ENCODE data around the gene ADCY5.
A peak's percentile ranks its signal among the peaks of the same experiment; 100 is the strongest.

The ADCY5 gene

DNA sequence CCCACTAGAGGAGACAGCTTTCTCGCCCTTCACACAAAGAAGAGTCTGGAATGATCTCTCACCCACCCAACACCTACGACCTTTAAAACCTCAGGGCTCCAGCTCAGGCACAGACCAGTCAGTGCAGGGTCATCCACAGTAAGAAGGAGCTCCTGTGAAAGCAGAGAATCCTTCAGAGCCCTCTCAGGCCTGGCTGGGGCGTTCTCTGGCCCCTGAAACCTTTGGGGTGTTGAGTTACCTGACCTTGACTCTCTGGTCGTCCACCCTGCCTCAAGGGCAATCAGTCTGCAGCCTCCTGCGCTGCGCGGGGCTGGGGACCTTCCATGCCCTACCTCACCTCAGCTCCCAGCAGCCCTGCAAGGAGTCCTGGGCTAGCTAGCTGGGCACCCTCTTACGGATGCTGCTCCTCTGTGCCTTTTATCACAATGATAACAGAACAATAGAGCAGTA, 106.2 kb downstream of the ADCY5 start:
- no peak for DNase-seq (ENCODE audit: low read depth, low spot score)

DNA sequence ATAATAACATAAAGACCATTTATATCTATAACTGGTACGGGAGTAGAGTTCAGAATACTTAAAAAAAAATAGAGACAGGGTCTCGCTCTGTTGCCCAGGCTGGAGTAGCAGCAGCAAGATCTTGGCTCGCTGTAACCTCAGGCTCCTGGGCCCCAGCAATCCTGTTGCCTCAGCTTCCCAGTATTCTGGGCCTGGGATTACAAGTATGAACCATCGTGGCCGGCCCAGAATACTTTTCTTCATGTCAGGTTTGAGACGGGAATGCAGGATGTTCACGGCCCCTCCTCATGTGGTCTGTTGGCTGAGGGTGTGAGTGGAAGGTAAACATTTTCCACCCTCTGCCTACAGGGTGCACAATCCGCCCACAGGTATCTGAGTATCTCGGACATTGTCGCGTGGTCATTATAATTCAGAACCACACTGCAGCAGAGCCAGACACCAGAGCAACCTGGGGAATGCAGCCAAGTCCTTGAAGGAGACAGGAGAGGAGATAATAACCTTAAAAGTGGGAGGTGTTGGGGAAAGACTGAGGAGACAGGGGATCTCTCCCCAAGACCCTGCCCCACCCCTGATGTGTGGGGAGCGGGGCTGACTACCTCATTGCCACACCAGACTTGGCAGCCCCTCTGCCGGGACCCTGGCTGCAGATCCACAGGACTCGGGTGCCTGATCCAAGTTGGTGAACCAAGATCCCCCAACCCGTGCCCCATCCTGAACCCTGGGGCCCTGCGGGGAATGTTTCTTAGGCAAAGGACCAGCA, 106.8 kb downstream of the ADCY5 start:
- DNase-seq (ENCODE audit: low read depth, low spot score), result no peak

DNA sequence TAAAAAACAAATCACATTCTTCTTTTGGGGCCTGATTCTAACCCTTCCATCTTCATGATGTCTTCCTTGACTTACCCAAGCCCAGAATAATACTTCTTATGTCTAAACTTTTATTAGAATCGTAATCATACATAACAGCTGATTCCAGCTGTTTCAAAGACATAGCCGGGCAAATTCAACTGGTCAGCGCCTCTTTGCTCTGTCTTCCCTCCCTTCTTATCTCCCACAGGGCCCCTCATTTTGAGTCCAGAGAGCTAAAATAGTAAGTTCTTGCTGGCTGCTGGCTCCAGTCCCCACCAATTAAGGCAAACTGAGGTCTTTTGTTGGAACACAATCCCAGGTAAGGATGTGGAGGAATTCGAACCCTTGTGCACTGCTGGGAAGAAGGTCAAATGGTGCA, 108.6 kb downstream of the ADCY5 start:
- DNase-seq (ENCODE audit: low read depth, low spot score), result no peak

DNA sequence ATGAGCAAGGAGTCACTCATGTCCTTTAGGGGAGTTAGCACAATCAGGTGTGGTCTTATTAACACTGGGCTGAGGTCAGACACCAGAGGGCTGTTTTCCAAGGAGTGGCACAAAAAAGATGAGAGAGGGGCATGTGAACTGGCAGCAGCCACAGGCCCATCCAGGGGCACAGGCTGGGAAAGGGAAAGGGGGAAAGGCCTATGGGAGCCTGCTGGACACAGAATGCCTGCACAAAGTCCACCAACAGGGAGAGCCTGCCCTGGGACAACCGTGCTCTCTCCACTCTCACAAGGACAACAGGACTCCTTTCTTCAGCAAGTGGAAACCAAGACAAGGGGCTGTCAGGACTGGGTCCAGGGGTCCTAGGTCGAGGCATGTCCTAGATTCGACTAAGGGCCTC, 109.6 kb downstream of the ADCY5 start:
- no peak for DNase-seq (ENCODE audit: low read depth, low spot score)

DNA sequence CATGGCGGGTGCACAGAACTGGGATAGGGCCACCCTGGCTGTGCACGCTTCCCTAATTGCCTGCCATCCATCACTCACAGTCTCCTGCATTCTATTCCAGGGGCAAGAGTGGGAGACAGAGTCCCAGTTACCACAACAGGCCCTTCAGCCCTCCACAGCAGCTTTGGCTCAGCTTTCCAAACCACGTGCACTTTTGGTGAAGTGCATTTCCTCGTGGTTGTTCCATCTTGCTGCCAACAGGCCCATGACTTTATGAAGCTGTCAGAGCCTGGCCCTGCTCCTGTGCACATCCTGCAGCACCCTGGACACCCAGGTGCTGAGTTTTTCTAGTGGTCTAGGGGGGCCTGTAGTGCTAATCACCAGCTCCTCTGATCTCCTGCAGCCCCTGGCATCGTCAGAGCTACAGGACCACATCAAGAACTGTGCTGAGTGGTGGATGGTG, 110.2 kb downstream of the ADCY5 start:
- DNase-seq (ENCODE audit: low read depth, low spot score), result no peak

DNA sequence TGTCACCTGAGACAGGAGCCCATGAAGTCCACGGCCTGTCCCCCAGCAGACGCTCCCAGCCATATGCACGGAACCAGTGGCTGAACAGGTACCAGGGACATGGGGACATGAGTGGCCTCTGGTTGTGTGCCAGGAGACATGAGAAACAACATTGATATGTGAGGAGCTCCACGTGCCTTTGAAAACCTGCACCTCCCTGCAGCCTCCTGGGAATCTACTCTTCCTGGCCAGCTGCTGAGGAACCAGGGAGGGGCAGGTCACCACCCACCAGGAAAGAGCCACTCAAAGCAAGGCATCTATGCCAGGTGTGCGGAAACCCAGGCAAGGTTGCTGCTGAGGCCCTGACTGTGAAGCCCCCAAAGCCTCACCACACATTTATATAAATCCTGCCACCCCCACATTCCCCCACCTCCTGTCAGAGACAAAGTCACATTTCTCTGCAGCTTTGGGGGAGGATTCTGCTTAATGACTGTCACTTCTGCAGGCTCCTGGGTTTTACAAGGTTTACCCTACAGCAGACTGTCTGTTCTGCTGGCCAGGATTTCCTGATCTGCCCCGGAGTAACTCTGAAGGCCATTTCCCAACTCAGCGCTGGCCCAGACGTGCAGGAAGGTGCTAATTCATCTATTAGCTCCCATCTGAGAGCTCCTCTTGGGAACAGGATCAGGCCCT, 110.8 kb downstream of the ADCY5 start:
- no peak for DNase-seq (ENCODE audit: low read depth, low spot score)

DNA sequence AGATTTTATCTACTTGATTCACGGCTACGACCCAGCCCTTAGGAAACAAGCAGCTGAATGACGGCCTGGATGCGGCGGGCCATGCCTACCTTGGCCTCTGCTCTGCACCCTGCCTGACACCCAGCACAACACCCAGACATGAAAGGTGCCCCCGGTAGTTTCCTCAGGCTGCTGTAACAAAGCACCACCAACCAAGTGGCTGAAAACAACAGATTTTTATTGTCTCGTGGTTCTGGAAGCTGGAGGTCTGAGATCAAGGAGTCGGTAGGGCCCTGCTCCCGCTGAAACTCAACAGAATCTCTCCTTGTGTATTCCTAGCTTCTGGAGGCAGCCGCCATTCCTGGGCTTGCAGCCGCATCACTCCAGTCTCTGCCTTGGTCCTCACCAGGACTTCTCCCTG, 111.7 kb downstream of the ADCY5 start:
- no peak for DNase-seq (ENCODE audit: low read depth, low spot score)

DNA sequence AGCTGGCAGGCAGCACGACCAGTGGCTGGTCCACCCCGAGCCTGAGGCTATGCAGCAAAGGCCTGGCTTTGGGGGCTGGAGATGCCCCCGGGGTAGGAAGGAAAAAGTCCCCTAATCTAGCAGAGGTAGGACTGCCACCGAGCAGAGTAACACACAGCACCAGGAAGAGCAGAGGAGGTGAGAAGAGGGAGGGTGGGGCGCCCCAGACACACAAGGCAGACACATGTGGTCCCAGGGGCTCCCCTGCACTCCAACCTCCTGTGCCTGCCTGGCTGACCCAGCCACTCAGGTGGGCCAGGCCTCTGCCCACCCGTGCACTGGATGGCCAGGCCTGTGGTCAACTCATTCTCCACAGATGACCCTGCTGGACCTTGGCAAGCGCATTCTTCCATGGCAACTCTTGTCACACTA, 112.4 kb downstream of the ADCY5 start:
- DNase-seq (ENCODE audit: low read depth, low spot score), result no peak

DNA sequence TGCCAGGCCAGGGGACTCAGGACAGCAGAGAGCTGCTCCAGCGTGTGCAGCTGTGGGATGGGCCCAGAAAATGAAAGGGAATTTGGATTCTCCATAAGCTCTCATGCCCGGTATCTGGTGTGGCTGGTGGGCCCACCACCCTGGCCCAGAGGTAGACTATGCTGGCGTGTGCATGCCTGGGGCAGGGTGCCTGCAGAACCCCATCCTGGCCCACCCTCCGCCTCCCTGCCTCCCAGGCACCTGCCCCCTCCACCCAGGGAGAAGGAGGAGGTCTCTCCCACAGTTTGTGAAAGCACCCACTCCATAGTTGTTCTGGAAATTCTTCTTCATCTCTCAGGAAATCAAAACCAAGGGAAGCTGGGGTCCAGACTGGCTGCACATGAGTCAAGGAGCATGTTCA, 112.9 kb downstream of the ADCY5 start:
- no peak for DNase-seq (ENCODE audit: low read depth, low spot score)

DNA sequence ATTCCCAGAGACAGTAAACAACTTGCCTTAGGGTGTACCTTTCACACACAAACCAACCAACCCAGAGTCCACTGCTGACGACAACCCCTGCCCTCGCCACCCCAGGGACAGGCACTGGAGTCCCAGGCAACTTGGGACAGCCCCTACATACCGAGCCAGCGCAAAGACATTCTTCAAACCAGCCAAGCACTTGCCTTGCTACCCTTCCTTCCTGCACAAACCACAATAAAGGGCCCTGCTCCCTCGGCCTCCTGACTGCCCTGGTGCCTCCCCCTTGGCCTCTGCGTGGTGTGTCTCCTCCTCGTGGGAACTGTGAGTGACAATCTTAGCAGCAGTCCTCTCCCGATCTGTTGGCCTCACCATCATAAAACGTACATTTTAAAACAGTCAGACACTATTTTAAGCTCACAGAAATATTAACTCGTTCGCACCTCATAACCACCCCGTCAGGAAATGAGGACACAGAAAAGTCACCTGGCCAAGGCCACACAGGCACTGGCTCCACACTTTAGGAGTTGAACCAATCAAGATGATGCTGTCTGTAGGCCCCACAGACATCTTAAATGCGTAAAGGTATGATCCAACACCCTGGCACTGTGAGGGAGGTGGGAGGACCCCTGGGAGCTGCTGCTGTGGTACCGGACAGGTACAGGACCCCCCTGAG, 113.8 kb downstream of the ADCY5 start:
- no peak for DNase-seq (ENCODE audit: low read depth, low spot score)

DNA sequence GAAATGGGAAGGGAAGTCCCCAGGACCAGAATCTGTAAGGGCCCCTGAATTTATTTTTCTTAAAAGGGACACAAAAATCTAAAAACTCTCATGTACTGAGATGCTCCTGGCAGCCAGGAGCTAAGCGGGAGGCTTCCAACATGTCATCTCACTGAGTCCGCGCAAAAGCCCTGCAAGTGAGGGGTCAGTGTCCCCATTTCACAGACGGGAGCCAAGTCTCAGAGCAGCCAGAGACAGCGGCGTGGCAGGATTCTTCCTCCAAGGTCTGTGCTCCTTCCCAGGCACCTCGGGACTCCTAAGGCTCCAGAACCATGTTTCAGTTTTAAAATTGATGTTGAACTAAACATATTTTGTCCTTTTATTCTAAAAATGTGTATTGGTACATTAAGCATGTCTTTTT, 114.8 kb downstream of the ADCY5 start:
- no peak for DNase-seq (ENCODE audit: low read depth, low spot score)

DNA sequence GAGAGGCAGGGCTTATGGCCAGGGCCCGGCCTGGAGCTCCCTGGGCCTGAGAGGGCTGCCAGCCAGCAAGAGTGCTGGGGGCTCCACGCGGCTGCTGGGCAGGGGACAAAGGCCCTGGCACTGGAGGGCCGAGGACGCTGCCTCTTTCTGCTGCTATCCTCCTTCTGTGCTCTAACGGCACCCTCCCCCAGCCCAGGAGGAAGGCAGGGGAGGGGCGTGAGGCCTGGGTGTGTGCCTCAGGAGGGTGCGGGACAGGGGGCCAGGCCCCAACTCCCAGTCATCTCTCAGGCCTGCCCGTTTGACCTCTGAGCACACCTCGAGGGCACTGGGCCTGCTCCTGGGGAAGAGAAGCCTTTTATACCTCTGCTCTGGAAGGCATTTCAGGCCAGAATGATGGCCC, 115.5 kb downstream of the ADCY5 start:
- no peak for DNase-seq (ENCODE audit: low read depth, low spot score)

DNA sequence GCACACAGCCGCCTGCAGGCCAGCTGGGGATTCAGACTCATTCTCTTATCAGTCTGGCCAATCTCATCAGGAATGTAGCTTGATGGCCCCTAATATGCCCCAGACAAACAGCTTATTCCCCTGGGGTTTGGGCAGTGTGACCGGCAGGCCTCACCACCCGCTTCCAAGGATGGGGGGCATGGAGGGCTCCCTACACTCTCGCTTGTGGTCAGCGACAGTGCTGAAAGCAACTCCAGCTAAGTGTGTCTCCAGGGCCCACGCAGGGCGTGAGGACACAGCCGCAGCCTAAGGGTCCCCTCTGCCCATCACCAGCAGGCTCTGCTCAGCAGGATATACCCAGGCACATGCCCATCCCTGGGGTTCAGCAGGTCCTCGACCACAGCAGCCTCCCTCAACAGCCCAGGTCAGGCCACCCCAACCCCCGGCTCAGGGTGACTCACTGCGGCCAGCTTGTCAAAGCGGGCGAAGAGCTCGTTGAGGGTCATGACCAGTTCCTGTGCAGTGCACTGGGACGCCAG, 116.7 kb downstream of the ADCY5 start:
- no peak for DNase-seq (ENCODE audit: low read depth, low spot score)

DNA sequence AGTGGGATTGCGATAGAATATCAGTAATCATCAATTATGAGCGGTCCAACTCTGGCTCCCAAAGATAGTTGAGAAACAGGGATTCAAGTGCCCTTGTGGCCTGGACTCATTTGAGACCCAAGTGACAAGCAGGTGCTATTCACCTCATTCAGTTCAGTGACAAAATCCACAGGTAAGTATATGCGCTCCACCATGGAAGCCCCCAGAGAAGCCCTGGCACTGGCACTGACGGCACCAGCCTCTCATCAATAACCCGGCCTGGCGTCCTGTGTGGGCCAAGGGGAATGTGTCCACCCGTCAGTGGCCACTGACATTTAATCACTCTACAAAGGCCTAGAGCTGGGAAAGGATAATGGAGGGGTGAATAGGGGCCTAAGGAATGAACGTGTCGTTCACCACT, 117.2 kb downstream of the ADCY5 start:
- DNase-seq (ENCODE audit: low read depth, low spot score), result no peak

DNA sequence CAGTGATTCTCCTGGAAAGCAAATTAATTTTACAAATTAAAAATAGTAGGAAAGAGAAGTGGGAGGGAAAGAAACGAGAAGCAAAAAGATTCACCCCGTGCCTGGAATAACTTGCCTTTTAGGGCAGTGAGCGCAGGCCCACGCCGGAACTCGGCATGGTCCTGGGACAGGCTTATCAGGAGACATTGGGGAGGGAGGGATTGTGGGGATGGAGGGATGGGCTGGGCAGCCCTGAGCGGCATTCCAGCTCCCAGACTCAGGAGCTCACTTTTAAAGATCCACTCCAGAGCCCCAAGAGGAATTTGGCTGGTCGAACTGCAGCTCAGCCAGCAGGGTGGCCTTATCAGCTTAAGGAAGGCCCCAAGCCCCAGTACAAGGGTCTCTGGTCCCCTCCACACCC, 117.9 kb downstream of the ADCY5 start:
- no peak for DNase-seq (ENCODE audit: low read depth, low spot score)

DNA sequence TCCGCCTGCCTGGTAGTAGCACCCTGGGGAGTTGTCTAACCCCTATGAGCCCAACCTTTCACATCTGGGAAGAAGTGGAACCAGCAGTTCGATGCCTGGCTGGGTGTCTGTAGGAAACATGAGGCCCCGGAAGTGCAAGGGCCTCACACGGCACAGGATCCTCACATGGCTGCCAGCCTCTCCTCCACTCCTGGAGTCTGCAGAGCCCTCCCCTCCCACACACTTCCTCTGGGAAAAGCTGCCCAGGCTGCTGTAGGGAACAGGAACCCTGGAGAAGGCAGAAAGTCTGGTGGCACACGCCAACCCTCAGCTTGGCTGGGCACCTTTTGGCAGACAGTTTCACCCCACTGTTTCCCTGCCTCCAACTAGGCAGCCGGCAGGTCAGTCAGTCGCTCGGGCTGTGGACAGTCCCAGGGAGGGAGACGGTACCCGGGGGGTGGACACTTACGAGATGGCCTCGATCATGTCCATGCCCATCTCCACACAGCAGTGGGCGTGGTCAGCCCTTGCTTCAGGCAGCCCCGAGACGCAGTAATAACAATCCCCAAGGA, 118.4 kb downstream of the ADCY5 start:
- DNase-seq (ENCODE audit: low read depth, low spot score), result no peak

DNA sequence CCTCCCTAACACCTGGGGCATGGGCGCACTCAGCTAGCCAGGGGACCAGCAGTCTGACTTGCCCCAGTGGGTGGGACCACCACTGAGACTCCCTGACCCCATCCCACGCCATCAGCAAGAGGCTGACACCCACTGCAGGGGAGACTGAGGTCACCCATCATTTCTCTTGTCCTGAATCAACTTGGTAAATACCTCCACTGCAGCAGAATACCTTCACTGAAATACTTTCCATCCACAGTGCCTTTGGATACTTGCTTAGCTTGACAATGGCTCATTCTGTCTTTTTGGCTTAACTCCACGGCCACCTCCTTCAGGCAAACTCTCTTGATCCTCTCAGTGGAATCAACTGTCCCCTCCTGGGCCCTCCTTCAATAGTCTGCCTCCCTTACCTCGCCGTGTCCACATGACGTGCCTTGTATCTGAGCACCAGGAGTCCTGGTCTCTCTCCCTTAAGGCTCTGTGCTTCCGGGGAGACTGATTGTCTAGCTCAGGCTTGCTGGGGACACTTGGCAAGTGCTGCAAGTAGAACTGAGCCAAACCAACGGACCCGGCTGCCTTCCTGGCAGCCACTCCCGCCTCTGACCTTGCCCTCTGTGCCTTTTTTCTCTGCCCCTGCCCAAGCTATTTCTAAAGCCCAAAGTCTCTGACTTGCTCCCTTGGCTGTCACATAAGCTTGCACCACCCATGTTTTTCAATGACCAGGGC, 119.1 kb downstream of the ADCY5 start:
- no peak for DNase-seq (ENCODE audit: low read depth, low spot score)

DNA sequence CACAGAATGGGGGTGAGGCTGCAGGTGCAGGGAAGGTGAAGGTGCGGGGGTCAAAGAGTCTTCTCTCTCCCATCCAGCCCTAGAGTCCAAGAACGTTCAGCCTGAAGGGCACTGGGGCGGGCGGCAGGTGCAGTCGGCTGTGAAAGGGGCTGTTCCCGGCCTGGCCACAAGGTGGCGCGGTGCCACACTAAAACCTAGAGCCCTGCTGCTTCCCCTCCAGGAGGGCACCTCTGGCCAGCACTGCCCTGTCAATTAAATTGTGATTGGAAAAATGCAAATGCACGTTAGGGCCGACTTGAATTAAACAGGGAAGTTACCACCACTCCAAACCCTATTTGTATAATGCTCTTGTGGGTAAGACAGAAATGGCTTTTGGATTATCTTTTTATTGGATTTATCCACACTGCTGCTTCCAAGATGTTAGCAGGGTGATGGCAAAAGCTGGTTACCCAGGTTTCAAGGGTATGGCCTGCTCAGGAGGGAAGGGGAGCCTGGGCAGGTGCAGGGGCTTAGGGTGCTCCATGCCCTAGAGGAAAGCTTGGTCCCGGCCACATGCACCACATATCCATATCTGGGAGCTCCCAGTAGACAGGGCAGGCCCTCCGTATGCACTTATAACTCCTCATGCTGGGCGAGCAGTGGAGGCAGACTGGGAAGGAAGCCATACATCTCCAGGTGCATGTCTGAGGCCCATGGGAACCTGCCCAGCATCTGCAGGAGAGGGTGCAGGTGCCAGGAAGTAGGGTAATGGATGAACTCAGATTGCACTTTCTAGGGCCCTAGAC, 119.8 kb downstream of the ADCY5 start:
- peak; percentile 54 for DNase-seq (ENCODE audit: low read depth, low spot score)

DNA sequence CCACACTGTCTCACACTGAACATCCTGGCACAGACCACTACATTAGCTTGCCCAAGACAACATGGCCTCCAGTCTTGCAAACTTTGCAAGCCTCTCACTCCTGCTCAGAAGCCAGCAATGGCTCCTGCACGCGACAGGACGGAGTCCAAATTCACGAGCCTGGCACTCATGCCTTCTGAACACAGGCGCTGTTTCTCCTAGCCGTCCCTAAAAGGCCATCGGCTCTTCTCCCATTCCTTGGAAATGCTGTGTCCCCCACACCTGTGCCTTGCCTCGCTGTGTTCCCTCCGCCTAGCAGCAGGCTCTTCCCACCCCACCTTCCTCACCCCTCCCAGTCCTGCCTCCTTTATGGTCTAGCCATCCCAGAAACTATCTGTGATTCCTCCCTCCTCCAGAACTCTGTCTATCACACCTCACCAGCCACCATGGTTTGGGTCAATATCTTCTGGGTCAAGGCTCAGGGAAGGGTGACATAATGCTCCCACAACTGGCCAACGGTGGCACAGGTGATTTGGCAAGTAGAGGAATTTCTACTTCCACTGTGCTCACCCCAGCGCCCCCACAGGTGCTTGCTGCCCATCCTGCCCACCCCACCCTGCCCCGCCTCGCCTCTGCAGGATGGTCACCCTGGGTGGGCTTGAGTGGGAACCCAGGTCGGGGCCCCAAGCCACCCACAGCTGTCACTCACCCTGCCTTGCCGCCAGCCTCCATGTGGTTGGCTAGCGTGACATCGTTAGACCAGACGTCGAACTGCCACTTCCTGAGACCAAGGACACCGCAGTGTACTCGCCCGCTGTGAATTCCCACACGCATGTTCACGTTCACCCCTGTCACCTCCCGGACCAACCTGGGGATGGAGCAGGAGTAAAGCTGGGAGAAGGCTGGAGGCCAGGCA, 120.7 kb downstream of the ADCY5 start:
- DNase-seq (ENCODE audit: low read depth, low spot score), result no peak

DNA sequence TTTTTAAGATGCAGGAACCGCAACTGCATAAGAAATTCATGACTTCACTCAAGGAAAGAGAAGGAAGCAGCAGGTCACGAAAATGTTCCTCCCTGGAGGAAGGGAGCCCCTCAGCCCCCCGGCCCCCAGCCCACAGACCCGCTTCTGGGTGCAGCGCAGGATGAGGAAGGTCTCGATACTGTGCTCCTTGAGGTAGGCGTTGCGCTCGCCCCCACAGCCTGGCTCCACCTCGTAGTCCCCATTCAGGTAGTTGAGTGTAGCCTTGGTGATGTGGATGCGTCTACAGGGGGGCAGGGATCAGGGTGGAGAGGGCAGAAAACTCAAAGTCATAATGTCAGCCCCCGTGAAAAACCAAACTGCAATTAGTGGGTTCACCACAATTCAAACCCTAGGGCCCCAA, 121.4 kb downstream of the ADCY5 start:
- no peak for DNase-seq (ENCODE audit: low read depth, low spot score)
